H9 (cell line): Measurements from ENCODE around the gene NAV1. TPM values are rescaled to one million over a fixed set of nuclear protein-coding genes. Genes with fewer than 3 reads are reported as not detected.

Experiments
- DNase-seq: peaks from one replicate; pipeline ENCODE4 v3.0.0-alpha.2; 2017
- H2AFZ ChIP-seq: one replicate; pipeline ENCODE4 v1.6.1; 2013; ENCODE audit warnings: mild to moderate bottlenecking, low read length, control low read depth, moderate library complexity
- H2AK5ac ChIP-seq: 2 replicates; pipeline ENCODE4 v1.6.1; 2013; ENCODE audit warnings: low read length, control low read depth, mixed read lengths; ENCODE audit not compliant: insufficient read length
- H2BK120ac ChIP-seq: one replicate; pipeline ENCODE4 v1.6.1; 2013; ENCODE audit warnings: low read depth, mild to moderate bottlenecking, low read length, control low read depth, inconsistent platforms; ENCODE audit not compliant: poor library complexity, severe bottlenecking
- H2BK12ac ChIP-seq: 2 replicates; pipeline ENCODE4 v1.6.1; 2013; ENCODE audit warnings: low read length, control low read depth, mixed read lengths, low read depth; ENCODE audit not compliant: insufficient read length
- H2BK15ac ChIP-seq: 2 replicates; pipeline ENCODE4 v1.6.1; 2013; ENCODE audit warnings: low read depth, low read length, control low read depth
- H2BK20ac ChIP-seq: one replicate; pipeline ENCODE4 v1.6.1; 2013; ENCODE audit warnings: low read depth, mild to moderate bottlenecking, low read length, control low read depth, inconsistent platforms; ENCODE audit not compliant: poor library complexity, severe bottlenecking
- H2BK5ac ChIP-seq: 2 replicates; pipeline ENCODE4 v1.6.1; 2013; ENCODE audit warnings: low read length, control low read depth, mixed read lengths; ENCODE audit not compliant: insufficient read length
- H3K14ac ChIP-seq: 2 replicates; pipeline ENCODE4 v1.6.1; 2013; ENCODE audit warnings: low read length, control low read depth; ENCODE audit not compliant: insufficient read depth
- H3K18ac ChIP-seq: 2 replicates; pipeline ENCODE4 v1.6.1; 2013; ENCODE audit warnings: low read depth, mild to moderate bottlenecking, mixed read lengths, low read length, control low read depth; ENCODE audit not compliant: insufficient read length
- H3K23ac ChIP-seq: 2 replicates; pipeline ENCODE4 v1.6.1; 2013; ENCODE audit warnings: low read length, control low read depth, mixed read lengths, low read depth; ENCODE audit not compliant: insufficient read length
- H3K23me2 ChIP-seq: 2 replicates; pipeline ENCODE4 v1.6.1; 2013; ENCODE audit warnings: low read depth, mild to moderate bottlenecking, mixed read lengths, low read length, control low read depth; ENCODE audit not compliant: insufficient read length, poor library complexity, severe bottlenecking
- H3K27ac ChIP-seq: 2 replicates; pipeline ENCODE4 v1.5.1; 2013; ENCODE audit warnings: low read length, control low read depth, mixed read lengths, low read depth; ENCODE audit not compliant: insufficient read length
- H3K27me3 ChIP-seq: 2 replicates; pipeline ENCODE4 v1.6.1; 2013; ENCODE audit warnings: low read length, control low read depth, inconsistent platforms; ENCODE audit not compliant: insufficient read depth
- H3K4ac ChIP-seq: 2 replicates; pipeline ENCODE4 v1.6.1; 2013; ENCODE audit warnings: low read depth, mild to moderate bottlenecking, control low read depth, inconsistent platforms, low read length, moderate library complexity
- H3K4me1 ChIP-seq: 2 replicates; pipeline ENCODE4 v1.6.1; 2013; ENCODE audit warnings: low read length, control low read depth, inconsistent platforms; ENCODE audit not compliant: insufficient read depth
- H3K4me2 ChIP-seq: 2 replicates; pipeline ENCODE4 v1.6.1; 2013; ENCODE audit warnings: low read length, control low read depth, mixed read lengths; ENCODE audit not compliant: insufficient read length, insufficient read depth
- H3K56ac ChIP-seq: 2 replicates; pipeline ENCODE4 v1.6.1; 2013; ENCODE audit warnings: low read depth, mild to moderate bottlenecking, mixed read lengths, low read length, control low read depth; ENCODE audit not compliant: insufficient read length
- H3K79me1 ChIP-seq: 2 replicates; pipeline ENCODE4 v1.6.1; 2013; ENCODE audit warnings: low read depth, mild to moderate bottlenecking, moderate library complexity, low read length, control low read depth, inconsistent platforms; ENCODE audit not compliant: insufficient read depth, poor library complexity, severe bottlenecking
- H3K79me2 ChIP-seq: 2 replicates; pipeline ENCODE4 v1.6.1; 2013; ENCODE audit warnings: low read length, control low read depth, inconsistent platforms; ENCODE audit not compliant: insufficient read depth
- H3K9ac ChIP-seq: 2 replicates; pipeline ENCODE4 v1.6.1; 2013; ENCODE audit warnings: low read length, control low read depth, mixed read lengths; ENCODE audit not compliant: insufficient read length; ENCODE audit errors: extremely low read depth
- H3K9me3 ChIP-seq: one replicate; pipeline ENCODE4 v1.6.1; 2013; ENCODE audit warnings: low read depth, low read length, inconsistent platforms; ENCODE audit not compliant: control insufficient read depth
- H3T11ph ChIP-seq: one replicate; pipeline ENCODE4 v1.6.1; 2013; ENCODE audit warnings: mild to moderate bottlenecking, low read length, control low read depth, inconsistent platforms
- H4K20me1 ChIP-seq: one replicate; pipeline ENCODE4 v1.6.1; 2013; ENCODE audit not compliant: control insufficient read depth, insufficient read length, insufficient read depth
- H4K5ac ChIP-seq: 2 replicates; pipeline ENCODE4 v1.6.1; 2013; ENCODE audit warnings: low read depth, mild to moderate bottlenecking, mixed read lengths, low read length, control low read depth; ENCODE audit not compliant: insufficient read length
- H4K8ac ChIP-seq: replicated peaks from 2 replicates; pipeline ENCODE4 v1.6.1; 2013; ENCODE audit warnings: low read length, control low read depth, mixed read lengths, low read depth; ENCODE audit not compliant: insufficient read length
- H4K91ac ChIP-seq: 2 replicates; pipeline ENCODE4 v1.6.1; 2013; ENCODE audit warnings: low read depth, mild to moderate bottlenecking, moderate library complexity, mixed read lengths, low read length, control low read depth; ENCODE audit not compliant: insufficient read length
- H3K27ac Mint-ChIP-seq, 3 experiments: 2 replicates in 2 of 3; 3 replicates in 1 of 3; pipeline ENCODE4 v1.8.0; 2020 to 2021; ENCODE audit warnings: mixed read lengths in 3 of 3, mild to moderate bottlenecking in 1 of 3, moderate library complexity in 1 of 3
- H3K27me3 Mint-ChIP-seq: 2 replicates; pipeline ENCODE4 v1.8.0; 2021; ENCODE audit warnings: low read depth, mild to moderate bottlenecking, moderate library complexity, mixed read lengths
- H3K36me3 Mint-ChIP-seq, 3 experiments: 2 replicates in 2 of 3; 3 replicates in 1 of 3; pipeline ENCODE4 v1.8.0; 2020 to 2021; ENCODE audit warnings: low read depth in 3 of 3, mixed read lengths in 3 of 3; ENCODE audit not compliant: insufficient read depth in 1 of 3
- H3K4me1 Mint-ChIP-seq, 2 experiments: 2 replicates each; pipeline ENCODE4 v1.8.0; 2020; ENCODE audit warnings: mixed read lengths in 2 of 2
- H3K4me3 Mint-ChIP-seq, 2 experiments: 2 replicates in 1 of 2; 3 replicates in 1 of 2; pipeline ENCODE4 v1.8.0; 2020 to 2021; ENCODE audit warnings: mild to moderate bottlenecking in 2 of 2, mixed read lengths in 2 of 2, moderate library complexity in 1 of 2
- H3K9me3 Mint-ChIP-seq, 2 experiments: 2 replicates in 1 of 2; 3 replicates in 1 of 2; pipeline ENCODE4 v1.8.0; 2020; ENCODE audit warnings: mild to moderate bottlenecking in 2 of 2, mixed read lengths in 2 of 2, moderate library complexity in 1 of 2
- WGBS: extraction: QIAGEN DNeasy Blood & Tissue Kit; methylation state at CpG from one replicate; pipeline ENCODE4 v1.1.7; 2013; ENCODE audit warnings: missing lambda C conversion rate, low lambda C conversion rate, mixed read lengths; ENCODE audit not compliant: insufficient read length; ENCODE audit errors: extremely low coverage; 5-methylcytosine and 5-hydroxymethylcytosine counted together
- total RNA-seq: library from RNA; stranded (reverse); gene quantifications from 2 replicates; pipeline ENCODE4 v1.2.1, GENCODE V29; 2021
- TF ChIP-seq, protein P1 (sequence below): fragments of 200-600 bp; sonication (generic); conservative IDR thresholded peaks from 3 replicates; pipeline ENCODE4 v1.8.0; 2021; ENCODE audit warnings: antibody characterized with exemption, mild to moderate bottlenecking

The NAV1 gene
- total RNA-seq, 1 experiment from 2014 or later, result 20.5 TPM

DNA sequence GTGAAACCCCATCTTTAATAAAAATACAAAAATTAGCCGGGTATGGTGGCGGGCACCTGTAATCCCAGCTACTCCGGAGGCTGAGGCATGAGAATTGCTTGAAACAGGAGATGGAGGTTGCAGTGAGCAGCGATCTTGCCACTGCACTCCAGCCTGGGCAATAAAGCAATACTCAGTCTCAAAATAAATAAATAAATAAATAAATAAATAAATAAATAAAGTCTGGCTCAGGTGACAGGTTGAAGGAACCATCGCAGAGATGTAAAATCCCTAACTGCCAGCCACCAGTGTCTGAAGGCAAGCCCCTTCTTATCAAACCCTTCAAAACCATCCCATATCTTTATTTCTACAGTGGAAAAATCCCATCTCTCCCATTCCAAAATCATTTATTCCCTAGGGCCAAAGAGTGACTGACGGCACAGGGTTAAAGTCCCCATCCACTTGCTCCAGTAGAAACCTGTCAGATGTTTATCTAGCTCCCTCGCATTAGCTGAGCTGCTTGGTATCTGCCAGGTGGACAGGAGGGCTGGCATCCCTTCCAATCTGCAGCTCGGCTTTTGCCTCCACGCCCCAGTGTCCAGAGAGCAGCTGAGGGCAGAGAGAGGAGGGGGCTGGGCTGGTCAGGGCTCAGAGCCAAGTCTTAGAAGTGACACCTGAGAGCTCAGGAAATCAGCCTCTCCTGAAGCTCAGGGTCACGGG lies 37.0 kb upstream of the NAV1 start:
- H2BK12ac ChIP-seq, result no peak overlapping the region
- H3K4me2 ChIP-seq, result no peak overlapping the region
- H3K56ac ChIP-seq, result no peak overlapping the region
- H2BK120ac ChIP-seq, result no peak overlapping the region
- H3K4ac ChIP-seq, result no peak overlapping the region
- H4K20me1 ChIP-seq, result no peaks in the 10 kb centered on the region
- no peak overlapping the region for H3K23ac ChIP-seq
- Mint-ChIP-seq H3K4me1 (peaks cover 41 to 58% of the 10 kb centered on the region in 2 experiments), H3K4me3 (no peak overlapping the region), H3K9me3 (no peaks in the 10 kb centered on the region), H3K27me3 (peaks cover 2% of the 10 kb centered on the region), H3K27ac (no peak overlapping the region), H3K36me3 (no peaks in the 10 kb centered on the region)
- H4K8ac ChIP-seq, result no peak overlapping the region
- WGBS, result no CpG with 5 or more reads among the region's 10 CpGs
- H2AK5ac ChIP-seq, result no peak overlapping the region
- H3K23me2 ChIP-seq, result peaks cover 6% of the 10 kb centered on the region
- H4K5ac ChIP-seq, result no peak overlapping the region
- TF ChIP-seq, protein P1, sequence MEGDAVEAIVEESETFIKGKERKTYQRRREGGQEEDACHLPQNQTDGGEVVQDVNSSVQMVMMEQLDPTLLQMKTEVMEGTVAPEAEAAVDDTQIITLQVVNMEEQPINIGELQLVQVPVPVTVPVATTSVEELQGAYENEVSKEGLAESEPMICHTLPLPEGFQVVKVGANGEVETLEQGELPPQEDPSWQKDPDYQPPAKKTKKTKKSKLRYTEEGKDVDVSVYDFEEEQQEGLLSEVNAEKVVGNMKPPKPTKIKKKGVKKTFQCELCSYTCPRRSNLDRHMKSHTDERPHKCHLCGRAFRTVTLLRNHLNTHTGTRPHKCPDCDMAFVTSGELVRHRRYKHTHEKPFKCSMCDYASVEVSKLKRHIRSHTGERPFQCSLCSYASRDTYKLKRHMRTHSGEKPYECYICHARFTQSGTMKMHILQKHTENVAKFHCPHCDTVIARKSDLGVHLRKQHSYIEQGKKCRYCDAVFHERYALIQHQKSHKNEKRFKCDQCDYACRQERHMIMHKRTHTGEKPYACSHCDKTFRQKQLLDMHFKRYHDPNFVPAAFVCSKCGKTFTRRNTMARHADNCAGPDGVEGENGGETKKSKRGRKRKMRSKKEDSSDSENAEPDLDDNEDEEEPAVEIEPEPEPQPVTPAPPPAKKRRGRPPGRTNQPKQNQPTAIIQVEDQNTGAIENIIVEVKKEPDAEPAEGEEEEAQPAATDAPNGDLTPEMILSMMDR, result no peak
- H3K9ac ChIP-seq, result no peak overlapping the region
- H3K18ac ChIP-seq, result peak overlapping the region; percentile 74
- no peak overlapping the region for H4K91ac ChIP-seq
- no peak overlapping the region for H3K27ac ChIP-seq
- H3K4me1 ChIP-seq, result peaks cover 8% of the 10 kb centered on the region
- H2BK5ac ChIP-seq, result no peak overlapping the region
- no peaks in the 10 kb centered on the region for H3K79me2 ChIP-seq
- H3K14ac ChIP-seq, result peak overlapping the region; percentile 44; the same call in 1 of the 2 replicates
- H2AFZ ChIP-seq, result no peak overlapping the region
- H2BK15ac ChIP-seq, result no peak overlapping the region
- no peaks in the 10 kb centered on the region for H3K79me1 ChIP-seq
- H3K27me3 ChIP-seq, result no peaks in the 10 kb centered on the region
- H2BK20ac ChIP-seq, result no peak overlapping the region
- peak; percentile 46 for DNase-seq
- no peaks in the 10 kb centered on the region for H3K9me3 ChIP-seq
- H3T11ph ChIP-seq, result no peak overlapping the region
